Measurements from ENCODE around the gene RNF130. TPM values are rescaled to one million over a fixed set of nuclear protein-coding genes. Genes with fewer than 3 reads are reported as not detected.

RNF130 gene
- total RNA-seq, 4 donors from 2014 or later: 150 to 170 (median 167) TPM

DNA sequence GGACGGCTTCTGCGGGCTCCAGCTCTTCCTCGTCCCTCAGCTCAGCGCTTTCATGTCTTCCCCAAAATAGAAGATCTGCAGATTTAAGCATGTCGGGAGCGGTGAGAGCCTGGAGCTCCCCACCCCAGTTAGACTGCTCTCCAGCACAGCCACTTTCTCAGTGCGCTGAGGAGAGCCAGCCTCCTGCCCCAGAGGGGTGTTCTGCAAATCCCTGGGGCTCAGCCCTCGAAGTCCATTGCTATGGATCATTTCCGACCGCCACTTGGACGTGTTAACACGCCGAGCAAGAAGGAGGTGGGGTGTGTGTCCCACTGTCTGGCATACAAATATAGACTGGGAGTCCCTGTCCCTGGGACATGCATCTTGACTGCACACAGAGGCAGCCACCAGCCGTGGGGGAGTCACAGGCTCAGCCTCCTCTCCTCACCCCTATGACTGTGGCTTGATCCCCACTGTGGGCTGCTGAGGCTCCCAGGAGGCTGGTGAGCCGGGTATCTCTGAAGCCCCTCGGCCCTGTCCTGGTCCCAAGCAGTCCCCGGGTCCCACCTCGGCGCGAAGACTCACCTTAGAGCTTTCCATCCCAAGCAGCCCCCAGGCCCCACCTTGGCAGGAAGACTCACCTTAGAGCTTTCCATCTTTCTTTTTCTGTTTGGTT is 30.0 kb upstream of the RNF130 start:
- TF ChIP-seq, protein P1, sequence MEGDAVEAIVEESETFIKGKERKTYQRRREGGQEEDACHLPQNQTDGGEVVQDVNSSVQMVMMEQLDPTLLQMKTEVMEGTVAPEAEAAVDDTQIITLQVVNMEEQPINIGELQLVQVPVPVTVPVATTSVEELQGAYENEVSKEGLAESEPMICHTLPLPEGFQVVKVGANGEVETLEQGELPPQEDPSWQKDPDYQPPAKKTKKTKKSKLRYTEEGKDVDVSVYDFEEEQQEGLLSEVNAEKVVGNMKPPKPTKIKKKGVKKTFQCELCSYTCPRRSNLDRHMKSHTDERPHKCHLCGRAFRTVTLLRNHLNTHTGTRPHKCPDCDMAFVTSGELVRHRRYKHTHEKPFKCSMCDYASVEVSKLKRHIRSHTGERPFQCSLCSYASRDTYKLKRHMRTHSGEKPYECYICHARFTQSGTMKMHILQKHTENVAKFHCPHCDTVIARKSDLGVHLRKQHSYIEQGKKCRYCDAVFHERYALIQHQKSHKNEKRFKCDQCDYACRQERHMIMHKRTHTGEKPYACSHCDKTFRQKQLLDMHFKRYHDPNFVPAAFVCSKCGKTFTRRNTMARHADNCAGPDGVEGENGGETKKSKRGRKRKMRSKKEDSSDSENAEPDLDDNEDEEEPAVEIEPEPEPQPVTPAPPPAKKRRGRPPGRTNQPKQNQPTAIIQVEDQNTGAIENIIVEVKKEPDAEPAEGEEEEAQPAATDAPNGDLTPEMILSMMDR (IDR thresholded peaks at IDR 0.05): no peak

DNA sequence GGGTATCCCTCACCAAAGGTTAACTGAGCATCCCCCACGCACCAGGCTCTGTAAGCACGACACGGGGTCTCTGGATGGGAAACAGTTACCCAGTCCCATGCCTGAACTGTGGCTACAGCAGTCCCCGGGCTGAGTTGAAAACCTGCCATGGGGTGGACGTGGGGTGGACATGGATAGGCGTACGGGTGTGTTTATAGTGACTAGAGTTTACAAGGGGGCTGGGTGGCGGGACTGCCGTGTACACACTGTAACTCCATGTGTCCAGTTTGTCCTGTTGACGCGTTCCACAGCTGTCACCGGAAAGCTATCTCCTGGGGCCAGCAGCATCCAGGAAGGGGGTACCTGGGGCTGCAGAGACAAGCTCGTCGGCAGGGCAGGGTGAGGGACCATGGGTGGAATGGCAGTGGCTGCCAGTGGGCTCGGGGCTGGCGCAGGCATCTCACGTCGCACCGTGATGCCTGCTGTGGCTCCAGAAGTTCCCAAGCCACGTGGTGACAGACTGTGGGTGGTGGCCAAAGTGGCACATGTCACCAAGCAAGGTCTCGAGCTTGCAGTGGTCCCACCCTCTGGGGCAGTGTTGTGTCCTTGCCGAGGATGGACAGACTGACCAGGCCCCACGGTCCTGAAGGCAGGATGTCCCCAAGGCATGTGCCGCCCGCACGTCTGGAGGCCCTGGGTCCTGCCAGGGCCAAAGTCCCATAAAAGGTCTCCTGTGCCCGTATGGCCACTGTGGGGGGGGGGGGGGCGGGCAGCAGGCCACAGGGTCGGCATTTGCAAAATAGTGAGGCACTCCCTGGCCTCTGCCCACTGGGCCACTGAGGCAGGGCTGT is 29.3 kb upstream of the RNF130 start:
- DNase-seq (ENCODE audit: low spot score) (no peak), ATAC-seq (ENCODE audit: low FRiP score) (no peak)
- TF ChIP-seq, protein P1 (IDR thresholded peaks at IDR 0.05): no peak

More for the DNA sequence above, 30.0 kb upstream of the RNF130 start:
- no peak for ATAC-seq (ENCODE audit: low FRiP score)
- no peak for DNase-seq (ENCODE audit: low spot score)

DNA sequence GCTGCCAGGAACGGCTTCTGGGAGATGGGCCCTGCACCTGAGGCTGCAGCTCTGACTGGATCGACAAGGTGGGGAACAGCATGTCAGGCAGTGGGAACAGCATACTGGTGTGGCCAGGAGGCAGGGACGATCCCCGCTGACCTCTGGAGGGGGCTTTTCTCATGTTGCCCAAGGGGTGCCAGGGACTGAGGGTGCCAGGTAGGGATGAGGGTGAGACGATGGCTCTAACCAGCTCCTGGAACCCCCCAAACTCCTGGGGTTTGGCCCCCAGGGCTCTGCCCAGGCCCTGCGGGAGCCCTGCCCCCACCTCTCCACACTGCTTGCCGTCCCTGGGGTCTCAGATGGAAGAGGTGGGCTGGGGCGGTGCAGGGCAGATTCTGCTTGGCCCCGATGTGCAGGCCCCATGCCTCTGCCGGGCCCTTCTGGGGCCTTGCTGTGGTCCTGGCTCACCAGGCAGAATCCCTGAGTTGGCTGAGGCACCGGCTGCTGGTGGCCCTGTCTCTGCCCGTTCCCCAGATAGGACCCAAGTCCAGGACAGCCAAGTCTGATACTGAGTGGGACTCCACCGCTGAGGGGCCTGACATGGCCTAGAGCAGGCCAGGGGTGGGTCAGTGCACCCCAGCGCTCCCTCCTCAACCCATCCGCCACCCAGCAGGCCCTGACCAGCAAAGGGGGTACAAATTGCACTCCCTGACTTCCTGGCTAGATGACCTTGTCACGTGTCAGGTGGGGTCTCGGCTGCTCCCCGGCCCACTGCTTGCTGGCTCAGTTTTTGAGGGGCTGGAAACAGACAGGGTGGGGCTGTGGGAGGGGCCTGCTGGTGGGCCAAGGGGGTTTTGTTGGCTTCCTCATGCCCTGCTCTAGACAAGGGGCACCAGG is 28.4 kb upstream of the RNF130 start:
- TF ChIP-seq, protein P1 (IDR thresholded peaks at IDR 0.05): no peak
- ATAC-seq (ENCODE audit: low FRiP score): no peak
- no peak for DNase-seq (ENCODE audit: low spot score)

DNA sequence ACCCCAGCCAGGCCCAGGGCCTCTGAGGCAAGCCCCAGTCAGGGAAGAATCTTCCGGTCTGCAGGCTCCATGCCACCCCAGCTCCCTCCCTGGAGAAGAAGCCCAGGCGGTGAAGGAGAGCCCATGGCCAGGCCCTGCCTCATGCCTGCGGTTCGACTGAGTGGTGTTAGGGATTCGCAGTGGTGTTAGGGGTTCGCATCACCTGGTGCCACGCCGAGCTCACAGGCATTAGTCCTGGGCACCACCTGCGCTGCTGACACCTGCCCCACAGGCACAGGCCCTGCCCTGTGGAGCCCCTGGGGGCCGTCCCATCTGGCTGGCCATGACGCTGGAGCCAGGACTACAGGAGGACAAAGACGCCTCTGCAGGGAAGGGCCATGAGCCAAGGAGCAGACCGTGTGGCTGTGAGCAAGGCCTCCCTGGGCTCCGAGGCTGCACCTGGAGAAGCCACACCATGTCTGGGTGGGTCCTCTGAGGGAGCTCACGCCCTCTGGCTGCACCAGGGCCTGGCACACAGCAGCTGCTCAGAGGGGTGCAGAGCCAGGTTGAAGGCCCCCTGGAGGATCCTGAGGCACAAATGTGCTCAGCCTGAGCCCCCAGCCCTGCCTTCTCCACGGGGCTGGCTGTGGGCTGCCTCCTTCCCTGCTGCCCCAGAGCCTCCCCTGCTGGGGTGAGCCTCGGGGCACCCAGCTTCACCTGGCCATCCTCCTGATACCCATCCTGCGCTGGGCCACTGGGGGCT is 27.6 kb upstream of the RNF130 start:
- no peak for DNase-seq (ENCODE audit: low spot score)
- TF ChIP-seq, protein P1 (IDR thresholded peaks at IDR 0.05): no peak
- no peak for ATAC-seq (ENCODE audit: low FRiP score)

DNA sequence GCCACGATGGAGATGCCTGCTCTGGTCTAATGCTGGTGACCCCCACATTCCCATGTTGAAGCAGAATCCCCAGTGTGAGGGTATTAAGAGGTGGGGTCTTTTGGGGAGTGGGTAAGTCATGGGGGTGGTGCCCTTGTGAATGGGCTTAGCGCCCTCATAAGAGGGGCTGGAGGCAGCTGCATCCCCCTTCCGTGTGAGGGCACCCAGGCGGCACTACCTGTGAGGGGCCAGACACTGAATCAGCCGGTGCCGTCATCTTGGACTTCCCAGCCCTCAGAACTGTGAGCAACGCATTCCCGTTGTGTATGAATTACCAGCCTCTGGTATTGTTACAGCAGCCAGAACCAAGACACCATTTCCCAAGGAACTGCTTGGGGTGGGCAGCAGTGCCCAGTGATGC is 27.0 kb upstream of the RNF130 start:
- TF ChIP-seq, protein P1 (IDR thresholded peaks at IDR 0.05): no peak
- no peak for DNase-seq (ENCODE audit: low spot score)
- ATAC-seq (ENCODE audit: low FRiP score): no peak

DNA sequence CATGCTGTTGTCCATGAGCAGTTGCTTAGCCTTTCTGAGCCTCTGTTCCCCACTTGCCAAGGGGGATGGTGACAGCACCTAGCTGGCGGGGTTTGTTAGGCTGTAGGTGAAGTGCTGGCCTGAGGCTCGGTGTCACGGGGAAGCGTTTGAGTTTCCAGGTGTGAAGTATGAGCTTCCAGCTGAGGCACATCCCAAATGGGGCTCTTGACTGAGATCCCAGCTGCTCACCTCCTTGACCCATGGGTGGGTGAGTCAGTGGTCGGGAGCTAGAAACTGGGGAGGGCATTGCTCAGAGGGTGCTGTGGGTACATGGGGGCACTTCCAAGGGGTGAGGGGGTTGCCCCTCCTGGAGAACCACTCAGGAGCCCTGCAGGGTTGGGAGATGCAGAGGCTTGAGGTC is 26.4 kb upstream of the RNF130 start:
- DNase-seq (ENCODE audit: low spot score): no peak
- ATAC-seq (ENCODE audit: low FRiP score): no peak
- TF ChIP-seq, protein P1 (IDR thresholded peaks at IDR 0.05): no peak
